Neural progenitor cell (in vitro differentiated cells): ENCODE data around the gene ENO4.

Source experiments
- CTCF ChIP-seq: fragments of 200-600 bp; sonication (generic); IDR thresholded peaks from 2 replicates; pipeline ENCODE4 v1.5.1; 2017; ENCODE audit warnings: antibody characterized with exemption, mild to moderate bottlenecking
- EZH2 ChIP-seq: fragments of 200-600 bp; sonication (generic); IDR thresholded peaks from 2 replicates; pipeline ENCODE4 v1.6.1; 2017; ENCODE audit warnings: antibody characterized with exemption, mild to moderate bottlenecking, moderate library complexity
- EZH2phosphoT487 ChIP-seq: fragments of 200-600 bp; sonication (generic); IDR thresholded peaks from 2 replicates; pipeline ENCODE4 v1.6.1; 2017; ENCODE audit warnings: antibody characterized with exemption

GRCh38 chr10:116868722-116869121 is 19.4 kb downstream of the ENO4 start:
- no peak for TF ChIP-seq CTCF
- TF ChIP-seq EZH2 = no peak
- no peak for TF ChIP-seq EZH2phosphoT487
